Heart right ventricle (tissue), 16 donors: ENCODE measurements around the gene CHAC1. TPM values are rescaled to one million over a fixed set of nuclear protein-coding genes. Genes with fewer than 3 reads are reported as not detected.

Experiments
- ATAC-seq, 8 donors: fragments of 200-7000 bp; cut with Tn5 transposase; one replicate each; pipeline ENCODE4 v1.9.1; 2020; ENCODE audit warnings: mild to moderate bottlenecking in 8 of 8, moderate library complexity in 8 of 8, moderate number of reproducible peaks in 1 of 8
- DNase-seq, 2 donors: peaks; one replicate each; pipeline ENCODE4 v3.0.0-alpha.2; 2020
- H3K27ac ChIP-seq, 10 donors: fragments of 200-600 bp; sonication (generic) in 2 of 10; one replicate each; pipeline versions ENCODE4 v1.5.0 to v1.8.0; 2020 to 2022; ENCODE audit warnings: mild to moderate bottlenecking in 3 of 10
- H3K27me3 ChIP-seq, 7 donors: fragments of 200-600 bp; one replicate each; pipeline ENCODE4 v1.8.0; 2021 to 2022; ENCODE audit warnings: mild to moderate bottlenecking in 2 of 7
- H3K36me3 ChIP-seq, 9 donors: fragments of 200-600 bp; sonication (generic) in 1 of 9; one replicate each; pipeline versions ENCODE4 v1.5.0 to v1.8.0; 2020 to 2022; ENCODE audit warnings: mild to moderate bottlenecking in 2 of 9
- H3K4me1 ChIP-seq, 9 donors: fragments of 200-600 bp; sonication (generic) in 1 of 9; one replicate each; pipeline versions ENCODE4 v1.5.0 to v1.8.0; 2020 to 2022; ENCODE audit warnings: mild to moderate bottlenecking in 4 of 9
- H3K4me3 ChIP-seq, 10 donors: fragments of 200-600 bp; sonication (generic) in 2 of 10; one replicate each; pipeline versions ENCODE4 v1.5.0 to v1.8.0; 2020 to 2022; ENCODE audit warnings: mild to moderate bottlenecking in 7 of 10, moderate library complexity in 2 of 10
- H3K9me3 ChIP-seq, 11 donors: fragments of 200-600 bp in 10 of 11; sonication (generic) in 2 of 11; one replicate each; pipeline versions ENCODE4 v1.5.0 to v1.8.0; 2013 to 2022; ENCODE audit warnings: mild to moderate bottlenecking in 2 of 11, control low read depth in 1 of 11, moderate library complexity in 1 of 11
- WGBS, 2 donors: extraction: QIAGEN DNeasy Blood & Tissue Kit; methylation state at CpG; one replicate each; pipeline ENCODE4 v1.1.7; 2013; ENCODE audit warnings: inconsistent platforms in 1 of 2; 5-methylcytosine and 5-hydroxymethylcytosine counted together
- intact Hi-C, 10 donors: fragments of 100-400 bp; cut with DNase I; formaldehyde crosslinking; loops; one replicate each; pipeline versions ENCODE4 v1.11.1 to v1.14.2; 2022
- polyA plus RNA-seq, 2 donors: library from polyadenylated mRNA; stranded (reverse); fragments of 200-250 nt; gene quantifications; one replicate each; pipeline ENCODE4 v1.2.3, GENCODE V29; 2013
- total RNA-seq, 10 donors: library from RNA; stranded (reverse); fragmentation: NEBNext Ultra II Directional in 3 of 10; extraction: Animal tissue kit (Norgen Biotek cat#: 25700) in 3 of 10; gene quantifications; one replicate each; pipeline versions ENCODE4 v1.2.1 to v1.2.4, GENCODE V29; 2021 to 2023
- TF ChIP-seq, protein P1 (sequence below), 9 donors: fragments of 200-600 bp; sonication (generic) in 2 of 9; IDR thresholded peaks; one replicate each; pipeline versions ENCODE4 v1.5.0 to v1.8.0; 2021 to 2022; ENCODE audit warnings: antibody characterized with exemption in 9 of 9, mild to moderate bottlenecking in 5 of 9, moderate library complexity in 1 of 9
- donor health status: Arrhythmogenic right ventricular cardiomyopathy.
- donor health status: ischemic (EF 13 %, LVEDD 7.1; RV severe dilation, severe dysfunction).
- donor health status: healthy with polysubstance abuse.
- donor health status: DM: no; HTN: yes; CAD: no.
- donor health status: DM: no; HTN: no; CAD: no.
- donor health status: ischemic (EF 25% LVEDD 6.9; RV normal size, moderate dysfunction).
- donor health status: ischemic (EF 25% LVEDD 5.7; RV mildly dilated, moderate dysfunction).
- donor health status: healthy.
- donor health status: DM: yes; HTN: yes; CAD: no.
- donor health status: Ischemic cardiomyopathy.
- donor health status: ischemic (EF 35%, LVEDD 5.7; RV mildly dilated, moderate dysfunction).
- donor health status: nonischemic (EF 11% LVEDD 7.7; RV severe dilation, severe dysfunction).
- donor health status: DM: yes; HTN: yes; CAD: no.
- donor health status: PGD.
- donor health status: ischemic (EF 29% LVEDD 5.4; RV normal size, mild dysfunction).
- donor health status: nonischemic (EF 23%, LVEDD 6.1; RV moderate dilation, normal function).

Gene CHAC1
- total and polyA plus RNA-seq, 12 donors: 0.31 to 7.6 (median 1.7) TPM

- Histone ChIP-seq H3K27ac (no peak overlapping the region), H3K27me3 (no peaks in the 10 kb centered on the region), H3K4me3 (no peak overlapping the region), H3K36me3 (peaks cover 0 to 91% (median 26%) of the 10 kb centered on the region in 9 donors), H3K9me3 (no peaks in the 10 kb centered on the region), H3K4me1 (peaks cover 0 to 7% (median 0%) of the 10 kb centered on the region in 9 donors)
- ATAC-seq (no peak), DNase-seq (no peak)
- TF ChIP-seq, protein P1, sequence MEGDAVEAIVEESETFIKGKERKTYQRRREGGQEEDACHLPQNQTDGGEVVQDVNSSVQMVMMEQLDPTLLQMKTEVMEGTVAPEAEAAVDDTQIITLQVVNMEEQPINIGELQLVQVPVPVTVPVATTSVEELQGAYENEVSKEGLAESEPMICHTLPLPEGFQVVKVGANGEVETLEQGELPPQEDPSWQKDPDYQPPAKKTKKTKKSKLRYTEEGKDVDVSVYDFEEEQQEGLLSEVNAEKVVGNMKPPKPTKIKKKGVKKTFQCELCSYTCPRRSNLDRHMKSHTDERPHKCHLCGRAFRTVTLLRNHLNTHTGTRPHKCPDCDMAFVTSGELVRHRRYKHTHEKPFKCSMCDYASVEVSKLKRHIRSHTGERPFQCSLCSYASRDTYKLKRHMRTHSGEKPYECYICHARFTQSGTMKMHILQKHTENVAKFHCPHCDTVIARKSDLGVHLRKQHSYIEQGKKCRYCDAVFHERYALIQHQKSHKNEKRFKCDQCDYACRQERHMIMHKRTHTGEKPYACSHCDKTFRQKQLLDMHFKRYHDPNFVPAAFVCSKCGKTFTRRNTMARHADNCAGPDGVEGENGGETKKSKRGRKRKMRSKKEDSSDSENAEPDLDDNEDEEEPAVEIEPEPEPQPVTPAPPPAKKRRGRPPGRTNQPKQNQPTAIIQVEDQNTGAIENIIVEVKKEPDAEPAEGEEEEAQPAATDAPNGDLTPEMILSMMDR (IDR thresholded peaks at IDR 0.05): no peak
- 0 to 2% methylated on average over 1 of the region's 1 CpG for WGBS, 2 donors
- intact Hi-C loops: no loop called here
Observed at GRCh38 chr15:40990789-40991188, 37.5 kb downstream of the CHAC1 start.

- intact Hi-C loops: no loop called here
- ATAC-seq: no peak
- 96 to 98% methylated on average over 3 of the region's 3 CpGs for WGBS, 2 donors
- no peak for DNase-seq
- no peak overlapping the region for H3K27ac ChIP-seq
- H3K4me1 ChIP-seq: peaks cover 0 to 7% (median 0%) of the 10 kb centered on the region in 9 donors
- H3K27me3 ChIP-seq: no peaks in the 10 kb centered on the region
- TF ChIP-seq, protein P1 (IDR thresholded peaks at IDR 0.05): no peak
- H3K9me3 ChIP-seq: no peaks in the 10 kb centered on the region
- H3K36me3 ChIP-seq: peaks cover 0 to 91% (median 29%) of the 10 kb centered on the region in 9 donors
- H3K4me3 ChIP-seq: no peak overlapping the region
Observed at GRCh38 chr15:40991355-40991754, 38.1 kb downstream of the CHAC1 start.

DNA sequence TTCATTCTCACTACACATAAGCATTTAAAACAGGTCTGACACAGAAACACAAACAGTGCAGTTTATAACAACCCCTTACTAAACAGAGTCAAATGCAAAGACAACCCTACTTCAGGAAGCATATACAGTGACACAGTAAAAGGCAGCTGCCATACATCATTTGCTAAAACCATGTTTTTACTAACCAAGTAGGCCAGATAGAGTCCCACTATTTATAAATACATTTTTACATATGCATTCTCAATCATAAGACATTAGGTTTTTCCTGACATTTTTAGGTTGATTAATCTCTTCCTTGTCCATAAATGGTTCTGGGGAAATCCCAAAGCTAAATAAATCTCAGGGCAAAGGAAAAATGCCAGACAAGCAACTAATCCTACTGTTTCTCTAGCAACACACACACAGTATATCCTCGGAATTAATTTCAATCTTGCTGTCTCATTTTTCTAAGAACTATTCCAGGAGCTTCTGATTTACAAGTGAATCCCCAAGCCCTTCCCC lies 39.0 kb downstream of the CHAC1 start:
- Histone ChIP-seq H3K36me3 (peaks cover 0 to 91% (median 30%) of the 10 kb centered on the region in 9 donors), H3K9me3 (no peaks in the 10 kb centered on the region), H3K4me1 (peaks cover 0 to 7% (median 0%) of the 10 kb centered on the region in 9 donors), H3K27me3 (no peaks in the 10 kb centered on the region), H3K4me3 (no peak overlapping the region), H3K27ac (no peak overlapping the region)
- intact Hi-C loops: no loop called here
- TF ChIP-seq, protein P1 (IDR thresholded peaks at IDR 0.05): no peak
- DNase-seq (no peak), ATAC-seq (no peak)
- 69 to 70% methylated on average over 1 of the region's 1 CpG for WGBS, 2 donors

DNA sequence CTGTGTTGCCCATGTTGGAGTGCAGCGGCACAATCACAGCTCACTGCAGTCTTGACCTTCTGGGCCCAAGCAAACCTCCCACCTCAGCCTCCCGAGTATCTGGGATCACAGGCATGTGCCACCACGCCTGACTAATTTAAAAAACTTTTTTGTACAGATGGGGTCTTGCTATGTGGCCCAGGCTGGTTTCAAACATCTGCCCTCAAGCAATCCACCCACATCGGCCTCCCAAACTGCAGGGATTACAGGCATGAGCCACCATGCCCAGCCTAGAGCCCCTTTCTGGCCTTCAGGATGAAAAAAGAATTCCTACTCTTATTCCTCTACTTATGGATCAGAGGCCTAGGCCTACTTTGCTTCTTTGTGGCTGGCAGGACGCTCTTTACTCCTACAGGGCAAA lies 39.6 kb downstream of the CHAC1 start:
- Histone ChIP-seq H3K27ac (no peak overlapping the region), H3K36me3 (peaks cover 0 to 91% (median 32%) of the 10 kb centered on the region in 9 donors)

More for the DNA sequence above, 39.6 kb downstream of the CHAC1 start:
- no peak for ATAC-seq
- TF ChIP-seq, protein P1 (IDR thresholded peaks at IDR 0.05): no peak
- no peak overlapping the region for H3K4me3 ChIP-seq
- peaks cover 0 to 7% (median 0%) of the 10 kb centered on the region in 9 donors for H3K4me1 ChIP-seq
- intact Hi-C loops: no loop called here
- no peaks in the 10 kb centered on the region for H3K9me3 ChIP-seq
- WGBS, 2 donors: 97 to 98% methylated on average over 5 of the region's 5 CpGs
- no peaks in the 10 kb centered on the region for H3K27me3 ChIP-seq
- no peak for DNase-seq
